HT1080 (cell line): ENCODE results near the gene AMY1B. TPM values are rescaled to one million over a fixed set of nuclear protein-coding genes. Genes with fewer than 3 reads are reported as not detected.
"Not testable (repeated sequence)": the region's sequence is repeated elsewhere in the genome, so short reads cannot be mapped to it uniquely, and the experiment has no call there.

ENCODE experiments used
- DNase-seq: peaks from one replicate; pipeline ENCODE4 v3.0.0-alpha.2; 2015; ENCODE audit warnings: low read depth
- polyA plus RNA-seq, 2 experiments: library from polyadenylated mRNA; depleted of rRNA; stranded (reverse); fragments of >200 nt; gene quantifications; 2 replicates each; pipeline ENCODE4 v1.2.3, GENCODE V29; 2015
- total RNA-seq: library from RNA; depleted of rRNA; stranded (reverse); fragments of >200 nt; shearing (Covaris generic); gene quantifications from 2 replicates; pipeline ENCODE4 v1.2.3, GENCODE V29; 2014; rRNA removed

The AMY1B gene
- not detected in 2 replicates for total RNA-seq
- polyA plus RNA-seq (2015; cell fraction: cytosol; rRNA removed): not detected in 2 replicates
- not detected in 2 replicates for polyA plus RNA-seq (2015; cell fraction: nucleus; rRNA removed)

GRCh38 chr1:103696110-103696509, at the start of gene AMY1B:
AMY1B (minus strand) TSS chr1:103696210; CDS start chr1:103695639, 571 bp downstream.
- not testable (repeated sequence) for DNase-seq

GRCh38 chr1:103745040-103745439, 49.0 kb upstream of the AMY1B start:
- not testable (repeated sequence) for DNase-seq

GRCh38 chr1:103744449-103744848, 48.4 kb upstream of the AMY1B start:
- DNase-seq: not testable (repeated sequence)

GRCh38 chr1:103738031-103738430, 42.0 kb upstream of the AMY1B start:
- not testable (repeated sequence) for DNase-seq

GRCh38 chr1:103735334-103735733, 39.3 kb upstream of the AMY1B start:
- DNase-seq: not testable (repeated sequence)

GRCh38 chr1:103721473-103721872, 25.5 kb upstream of the AMY1B start:
- DNase-seq: not testable (repeated sequence)

GRCh38 chr1:103717404-103717803, 21.4 kb upstream of the AMY1B start:
- not testable (repeated sequence) for DNase-seq

GRCh38 chr1:103710381-103710780, 14.4 kb upstream of the AMY1B start:
- DNase-seq: not testable (repeated sequence)

GRCh38 chr1:103707670-103708069, 11.7 kb upstream of the AMY1B start:
- not testable (repeated sequence) for DNase-seq

- not testable (repeated sequence) for DNase-seq
Observed at GRCh38 chr1:103701256-103701655, 5.2 kb upstream of the AMY1B start.

- DNase-seq: not testable (repeated sequence)
Observed at GRCh38 chr1:103700669-103701068, 4.7 kb upstream of the AMY1B start.

- DNase-seq: not testable (repeated sequence)
Observed at GRCh38 chr1:103697430-103697829, 1.4 kb upstream of the AMY1B start.

GRCh38 chr1:103676335-103676734, 19.7 kb downstream of the AMY1B start:
- not testable (repeated sequence) for DNase-seq

GRCh38 chr1:103655460-103655859, 40.5 kb downstream of the AMY1B start, which contains the start of gene AMY1A:
AMY1A (plus strand) TSS chr1:103655760; CDS start chr1:103656331, 571 bp downstream.
- not testable (repeated sequence) for DNase-seq

GRCh38 chr1:103654133-103654532, 41.9 kb downstream of the AMY1B start:
- DNase-seq: not testable (repeated sequence)

GRCh38 chr1:103650889-103651288, 45.1 kb downstream of the AMY1B start:
- not testable (repeated sequence) for DNase-seq

- not testable (repeated sequence) for DNase-seq
Observed at GRCh38 chr1:103650305-103650704, 45.7 kb downstream of the AMY1B start.

- not testable (repeated sequence) for DNase-seq
Observed at GRCh38 chr1:103643908-103644307, 52.1 kb downstream of the AMY1B start.

GRCh38 chr1:103641194-103641593, 54.8 kb downstream of the AMY1B start:
- DNase-seq: not testable (repeated sequence)
